GM18873 (cell line): Measurements from ENCODE around the gene RRN3.
"Not testable (repeated sequence)": the region's sequence is repeated elsewhere in the genome, so short reads cannot be mapped to it uniquely, and the experiment has no call there.

Experiments used
- ATAC-seq: cut with Tn5 transposase; IDR thresholded peaks from one replicate; pipeline ENCODE4 v1.9.1; 2021; ENCODE audit warnings: mild to moderate bottlenecking, moderate library complexity, moderate number of reproducible peaks; ENCODE audit not compliant: unreplicated experiment, low FRiP score

Gene RRN3

GRCh38 chr16:15028801-15029698 is 65.0 kb downstream of the RRN3 start:
- not testable (repeated sequence) for ATAC-seq

GRCh38 chr16:15028345-15028715 is 65.7 kb downstream of the RRN3 start:
- ATAC-seq, result not testable (repeated sequence)

GRCh38 chr16:15027503-15028344 is 66.3 kb downstream of the RRN3 start:
- not testable (repeated sequence) for ATAC-seq

- not testable (repeated sequence) for ATAC-seq
These were observed 67.0 kb downstream of the RRN3 start for GRCh38 chr16:15027051-15027450.

- ATAC-seq, result not testable (repeated sequence)
These were observed 68.7 kb downstream of the RRN3 start for GRCh38 chr16:15025234-15025951.

GRCh38 chr16:15024858-15025199 is 69.2 kb downstream of the RRN3 start:
- not testable (repeated sequence) for ATAC-seq

GRCh38 chr16:15023381-15024077 is 70.5 kb downstream of the RRN3 start:
- ATAC-seq, result not testable (repeated sequence)

GRCh38 chr16:15022194-15022593 is 71.9 kb downstream of the RRN3 start:
- ATAC-seq, result not testable (repeated sequence)

- ATAC-seq, result not testable (repeated sequence)
These were observed 72.6 kb downstream of the RRN3 start for GRCh38 chr16:15021429-15021828.

- not testable (repeated sequence) for ATAC-seq
These were observed 77.0 kb downstream of the RRN3 start for GRCh38 chr16:15016951-15017580.

GRCh38 chr16:15016354-15016753 is 77.7 kb downstream of the RRN3 start:
- ATAC-seq, result not testable (repeated sequence)

- not testable (repeated sequence) for ATAC-seq
These were observed 78.4 kb downstream of the RRN3 start for GRCh38 chr16:15015671-15016070.

- ATAC-seq, result not testable (repeated sequence)
These were observed 81.1 kb downstream of the RRN3 start for GRCh38 chr16:15012941-15013340.
